NOMO-1 treated with DMSO at 0.1 percent for 48 hours (cell line): ENCODE data around the gene CES2.
A peak's percentile ranks its signal among the peaks of the same experiment; 100 is the strongest.
"Not testable (repeated sequence)": the region's sequence is repeated elsewhere in the genome, so short reads cannot be mapped to it uniquely, and the experiment has no call there.

Experiments used
- DNase-seq: peaks from one replicate; lab custom pipeline; 2025; ENCODE audit not compliant: unreplicated experiment; lab: John Stamatoyannopoulos, UW

CES2 gene

DNA sequence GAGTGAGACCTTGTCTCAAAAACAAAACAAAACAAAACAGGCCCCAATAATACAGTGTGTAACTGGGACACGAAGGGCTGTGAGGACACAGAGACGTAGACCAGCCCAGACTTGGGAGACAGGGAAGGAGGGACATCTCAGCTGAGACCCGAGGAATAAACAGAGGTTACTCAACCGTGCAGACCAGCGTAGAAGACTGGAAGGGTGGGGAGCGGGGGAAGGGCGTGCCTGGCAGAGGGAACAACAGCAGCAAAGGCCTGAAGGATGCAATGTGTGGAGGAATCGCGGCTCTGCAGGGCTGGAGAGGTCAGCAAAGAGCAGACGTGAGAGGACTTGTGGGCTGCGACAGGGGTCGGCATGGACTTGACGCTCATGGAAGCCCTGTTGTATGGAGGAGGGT is 41.4 kb downstream of the CES2 start:
- no peak for DNase-seq

DNA sequence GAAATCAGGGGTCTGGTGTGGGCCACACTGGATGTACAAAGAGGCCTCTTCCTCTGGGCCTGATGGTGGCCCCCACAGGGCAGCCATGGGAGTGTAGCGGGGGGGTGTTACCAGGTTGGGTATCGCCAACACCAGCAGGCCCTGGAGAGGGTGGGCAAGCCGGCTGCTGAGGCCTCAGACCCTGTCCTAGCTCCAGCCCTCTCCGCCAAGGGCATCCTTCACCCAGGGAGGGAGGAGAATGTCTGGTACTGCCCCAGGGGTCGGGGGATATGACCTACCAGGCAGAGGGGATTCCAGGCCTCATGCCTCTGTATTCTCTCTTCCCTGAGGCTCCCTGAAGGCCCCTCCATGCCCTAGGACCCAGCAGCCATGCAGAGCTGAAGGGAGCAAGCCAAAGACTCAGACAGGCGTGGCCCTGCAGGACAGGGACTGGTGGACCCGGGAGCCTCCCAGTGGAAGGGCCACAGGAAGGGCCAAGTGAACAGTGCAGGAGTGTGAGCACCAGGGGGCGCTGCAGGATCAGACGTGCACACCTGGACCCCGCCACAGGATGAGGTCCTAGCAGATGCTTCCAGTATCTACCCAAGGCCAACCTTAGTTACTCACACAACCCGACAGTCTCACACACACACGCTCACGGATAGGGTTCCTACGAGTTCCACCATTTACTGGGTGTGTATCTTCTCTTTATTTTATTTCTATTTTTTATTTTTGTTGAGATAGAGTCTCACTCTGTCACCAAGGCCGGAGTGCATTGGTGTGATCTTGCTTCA is 42.2 kb downstream of the CES2 start:
- peak; percentile 77 for DNase-seq

DNA sequence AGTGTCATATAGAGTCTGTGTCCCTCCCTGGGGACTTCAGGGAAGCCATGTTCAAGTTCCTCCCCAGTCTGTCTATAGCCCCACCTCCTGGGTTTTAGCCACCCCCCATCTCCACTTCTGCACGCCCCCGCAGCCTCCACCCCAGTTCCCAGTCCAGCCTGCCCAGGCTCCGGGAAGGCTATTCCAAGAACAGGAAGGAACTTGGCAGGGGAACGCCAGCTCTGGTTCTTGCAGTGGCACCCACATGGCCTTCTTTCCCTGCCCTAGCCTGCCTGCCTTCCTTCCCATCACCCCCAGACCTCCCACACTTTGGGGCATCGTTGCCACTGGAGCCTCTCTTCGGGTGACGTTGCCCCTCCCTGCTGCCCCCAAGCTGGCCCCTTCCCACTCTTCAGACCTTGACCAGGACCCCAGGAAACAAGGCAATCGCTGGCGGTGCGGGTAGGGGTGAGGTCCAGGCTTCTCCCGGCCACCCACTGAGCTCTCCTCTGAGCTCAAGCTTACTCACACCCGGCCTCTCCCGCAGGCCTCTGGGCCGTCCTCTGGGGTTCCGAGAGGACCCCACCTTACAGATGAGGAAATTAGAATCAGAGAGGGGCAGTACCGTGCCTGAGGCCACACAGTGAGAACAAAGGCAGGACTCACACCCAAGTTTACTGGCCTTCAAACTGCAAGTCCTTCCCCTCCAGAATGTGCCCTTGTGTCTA is 43.8 kb downstream of the CES2 start:
- no peak for DNase-seq

DNA sequence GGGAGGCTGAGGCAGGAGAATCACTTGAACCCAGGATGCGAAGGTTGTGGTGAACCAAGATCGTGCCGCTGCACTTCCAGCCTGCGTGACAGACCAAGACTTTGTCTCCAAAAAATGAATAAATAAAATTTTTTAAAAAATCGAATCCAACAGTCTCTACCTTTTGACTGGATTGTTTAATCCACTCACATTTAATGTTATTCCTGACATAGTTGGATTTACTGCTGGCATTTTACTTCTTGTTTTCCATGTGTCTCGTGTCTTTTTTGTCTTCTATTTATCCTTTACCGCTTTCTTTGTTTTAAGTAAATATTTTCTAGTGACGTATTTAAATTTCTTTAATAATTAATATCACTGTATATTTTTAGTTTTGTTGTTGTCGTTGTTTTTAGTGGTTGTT is 47.7 kb downstream of the CES2 start:
- no peak for DNase-seq

DNA sequence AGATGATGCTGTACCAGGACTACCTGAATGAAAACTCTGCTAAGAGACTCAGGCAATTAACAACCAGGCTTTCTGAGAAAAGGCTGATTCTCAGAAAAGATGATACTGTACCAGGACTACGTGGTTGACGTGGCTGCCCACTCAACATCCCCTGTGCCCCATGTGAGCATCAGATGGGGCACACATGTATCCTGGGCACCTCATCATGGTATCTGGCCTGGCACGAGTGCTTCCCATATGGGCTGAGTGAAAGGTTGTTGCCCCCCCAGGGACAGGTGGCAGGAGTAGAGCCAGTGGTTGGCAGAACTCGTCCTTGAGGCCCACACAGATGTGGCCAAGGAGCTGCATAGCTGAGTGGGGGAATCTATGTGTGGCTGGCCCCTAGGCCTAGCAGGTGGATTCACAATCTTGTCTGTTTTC is 49.6 kb downstream of the CES2 start:
- DNase-seq: no peak

DNA sequence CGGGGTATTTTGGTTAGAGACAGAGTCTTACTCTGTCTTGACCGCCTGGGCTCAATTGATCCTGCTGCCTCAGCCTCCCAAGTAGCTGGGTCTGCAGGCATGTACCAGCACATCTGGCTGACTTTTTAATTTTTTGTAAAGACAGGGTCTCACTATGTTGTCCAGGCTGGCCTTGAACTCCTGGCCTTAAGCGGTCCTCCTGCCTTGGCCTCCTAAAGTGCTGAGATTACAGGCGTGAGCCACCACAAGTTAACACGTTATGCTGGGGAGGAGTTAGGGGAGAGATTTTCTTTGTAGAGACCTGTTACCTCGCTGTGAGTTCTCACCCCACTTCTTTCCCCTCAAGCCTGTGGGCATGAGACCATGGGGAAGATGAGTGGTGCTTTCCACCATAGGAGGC is 51.2 kb downstream of the CES2 start:
- no peak for DNase-seq

DNA sequence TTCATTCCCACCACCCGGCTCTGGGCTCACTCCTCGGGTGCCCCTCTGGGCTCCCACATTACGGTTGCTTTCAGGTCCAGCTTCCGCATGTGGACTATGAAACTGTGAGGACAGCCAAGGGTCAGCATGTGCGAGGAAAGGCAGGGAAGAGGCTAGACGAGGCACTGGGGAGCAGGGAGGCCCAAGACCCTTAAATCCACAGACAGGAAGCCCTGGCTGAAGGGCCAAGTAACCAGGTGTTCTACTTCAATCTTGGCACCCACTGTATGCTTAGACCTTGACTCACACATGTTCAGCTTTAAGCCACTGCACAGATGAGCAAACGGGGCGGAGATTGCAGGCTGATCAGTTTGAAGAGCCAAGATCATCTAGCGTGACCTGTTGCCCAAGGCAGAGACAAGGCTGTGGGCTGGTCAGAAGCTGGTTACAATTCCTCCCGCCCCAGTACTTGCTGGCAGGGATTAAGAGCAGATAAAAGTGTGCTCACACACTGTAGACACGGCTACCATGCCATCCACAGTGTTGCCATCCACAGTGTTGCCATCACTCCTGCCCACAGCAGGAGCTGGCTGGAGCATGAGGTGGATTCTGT is 53.0 kb downstream of the CES2 start, which contains the start of gene CES4A:
CES4A (plus strand) TSS at position 393 of the 592 bp plus-strand sequence; CDS start at position 577, 184 bp downstream.
- no peak for DNase-seq

DNA sequence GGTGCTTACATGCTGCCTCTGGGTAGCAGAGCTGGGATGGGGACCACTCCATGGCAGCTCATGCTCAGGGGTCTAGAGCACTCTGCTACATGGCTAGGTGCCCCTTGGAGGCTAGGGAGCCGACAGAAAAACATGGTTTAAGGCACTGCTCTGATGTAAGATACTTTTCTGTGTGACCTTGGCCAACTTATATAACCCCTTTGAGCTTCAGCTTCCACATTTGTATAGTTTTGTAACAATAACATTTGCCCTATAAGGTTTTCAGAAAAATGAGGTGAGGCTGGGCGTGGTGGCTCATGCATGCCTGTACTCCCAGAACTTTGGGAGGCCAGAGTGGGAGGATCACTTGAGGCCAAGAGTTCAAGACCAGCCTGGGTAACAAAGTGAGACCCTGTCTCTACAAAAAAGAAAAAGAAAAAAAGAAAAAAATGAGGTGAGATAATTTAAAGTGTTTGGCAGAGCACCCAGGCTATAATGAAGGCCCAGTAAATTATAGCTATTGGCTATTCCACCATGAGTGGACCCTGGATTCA is 56.3 kb downstream of the CES2 start:
- DNase-seq: no peak

DNA sequence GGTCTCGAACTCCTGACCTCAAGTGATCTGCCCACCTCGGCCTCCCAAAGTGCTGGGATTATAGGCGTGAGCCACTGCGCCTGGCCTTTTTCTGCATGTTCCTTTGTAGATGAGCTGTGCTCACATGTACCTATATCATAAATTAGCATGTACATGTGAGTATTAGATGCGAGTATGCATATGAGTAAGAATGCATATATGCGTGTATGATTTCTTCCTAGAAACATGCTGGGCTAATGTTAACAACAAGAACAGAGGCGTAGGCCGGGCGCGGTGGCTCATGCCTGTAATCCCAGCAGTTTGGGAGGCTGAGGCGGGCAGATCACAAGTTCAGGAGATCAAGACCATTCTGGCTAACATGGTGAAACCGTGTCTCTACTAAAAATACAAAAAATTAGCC is 58.2 kb downstream of the CES2 start:
- not testable (repeated sequence) for DNase-seq
